IPS-18a (cell line): Measurements from ENCODE around the gene TTC28.

ENCODE experiments used
- H3K27ac ChIP-seq: one replicate; pipeline ENCODE4 v1.5.1; 2013; ENCODE audit warnings: low read length
- H3K27me3 ChIP-seq: one replicate; pipeline ENCODE4 v1.6.1; 2013; ENCODE audit warnings: mild to moderate bottlenecking, low read length; ENCODE audit not compliant: control insufficient read depth, insufficient read depth
- H3K36me3 ChIP-seq: one replicate; pipeline ENCODE4 v1.6.1; 2013; ENCODE audit warnings: low read depth, low read length; ENCODE audit not compliant: control insufficient read depth
- H3K4me1 ChIP-seq: one replicate; pipeline ENCODE4 v1.6.1; 2013; ENCODE audit warnings: low read depth, low read length; ENCODE audit not compliant: control insufficient read depth
- H3K4me3 ChIP-seq: one replicate; pipeline ENCODE4 v1.5.1; 2013; ENCODE audit warnings: low read length
- H3K9ac ChIP-seq: one replicate; pipeline ENCODE4 v1.6.1; 2013; ENCODE audit warnings: mild to moderate bottlenecking, low read length, moderate library complexity
- H3K9me3 ChIP-seq: one replicate; pipeline ENCODE4 v1.6.1; 2013; ENCODE audit warnings: low read depth, low read length; ENCODE audit not compliant: control insufficient read depth

Gene TTC28

DNA sequence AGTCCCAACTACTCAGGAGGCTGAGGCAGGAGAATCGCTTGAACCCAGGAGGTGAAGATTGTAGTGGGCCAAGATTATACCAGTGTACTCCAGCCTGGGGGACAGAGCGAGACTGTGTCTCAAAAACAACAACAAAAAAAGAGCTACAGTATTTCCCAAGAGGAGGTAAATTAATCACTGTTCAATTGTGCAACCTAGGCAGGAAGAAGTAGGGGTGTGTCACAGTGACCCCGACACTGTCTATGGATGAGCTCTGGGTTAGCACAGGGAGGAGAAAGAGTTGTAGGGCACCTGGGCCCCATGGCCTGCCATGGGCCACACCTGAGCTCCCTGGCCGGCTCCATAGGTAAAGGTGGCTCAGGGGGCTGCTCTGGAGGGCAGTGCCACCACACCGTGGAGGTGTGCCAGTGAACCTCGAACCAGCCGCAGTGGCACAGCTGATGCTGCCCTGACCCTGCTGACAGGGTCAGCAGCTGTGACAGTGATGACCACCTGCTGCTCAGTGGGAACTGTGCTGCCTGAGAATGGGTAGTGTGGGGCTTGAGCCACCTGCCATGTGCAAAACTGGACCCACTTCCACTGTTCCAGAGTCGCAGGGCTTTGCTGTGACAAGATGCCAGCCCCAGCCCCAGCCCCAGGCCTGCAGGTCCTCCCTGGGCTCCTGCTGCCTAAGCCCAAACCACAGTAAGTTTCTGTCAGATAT, 676.6 kb downstream of the TTC28 start:
- H3K4me3 ChIP-seq = no peak overlapping the region
- H3K27me3 ChIP-seq = no peaks in the 10 kb centered on the region
- H3K27ac ChIP-seq = no peak overlapping the region
- no peaks in the 10 kb centered on the region for H3K4me1 ChIP-seq
- no peak overlapping the region for H3K9ac ChIP-seq
- H3K9me3 ChIP-seq = no peaks in the 10 kb centered on the region
- H3K36me3 ChIP-seq = no peaks in the 10 kb centered on the region

- H3K36me3 ChIP-seq = no peaks in the 10 kb centered on the region
- no peak overlapping the region for H3K27ac ChIP-seq
- H3K9ac ChIP-seq = no peak overlapping the region
- H3K27me3 ChIP-seq = no peaks in the 10 kb centered on the region
- no peak overlapping the region for H3K4me3 ChIP-seq
- H3K9me3 ChIP-seq = no peaks in the 10 kb centered on the region
- H3K4me1 ChIP-seq = no peaks in the 10 kb centered on the region
Observed at GRCh38 chr22:28002181-28002700, 677.4 kb downstream of the TTC28 start.

GRCh38 chr22:28001171-28001835, 678.3 kb downstream of the TTC28 start:
- Histone ChIP-seq H3K27me3 (no peaks in the 10 kb centered on the region), H3K9ac (no peak overlapping the region), H3K4me3 (no peak overlapping the region), H3K27ac (no peak overlapping the region), H3K36me3 (no peaks in the 10 kb centered on the region), H3K9me3 (no peaks in the 10 kb centered on the region), H3K4me1 (no peaks in the 10 kb centered on the region)

DNA sequence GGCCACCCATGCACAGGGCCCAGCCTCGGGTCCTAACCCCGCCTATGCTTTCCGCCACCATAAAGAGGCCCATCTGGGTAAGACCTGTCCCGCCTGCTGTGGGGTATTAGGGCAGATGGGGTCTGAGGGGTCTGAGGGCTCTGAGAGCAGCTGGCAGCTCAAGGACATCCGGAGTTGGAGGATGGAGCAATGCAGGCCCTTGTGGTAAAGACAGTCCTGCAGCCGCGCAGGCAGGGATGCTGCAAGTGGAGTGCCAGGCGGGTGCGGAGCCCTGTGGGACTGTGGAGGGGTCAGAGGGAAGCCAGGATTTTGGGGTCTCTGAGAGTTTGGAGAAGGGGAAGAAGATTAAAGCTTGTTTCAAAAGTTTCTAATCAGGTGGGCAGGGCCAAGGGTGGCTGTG, 679.3 kb downstream of the TTC28 start:
- H3K4me3 ChIP-seq = no peak overlapping the region
- no peaks in the 10 kb centered on the region for H3K36me3 ChIP-seq
- H3K4me1 ChIP-seq = no peaks in the 10 kb centered on the region
- no peak overlapping the region for H3K9ac ChIP-seq
- no peaks in the 10 kb centered on the region for H3K9me3 ChIP-seq
- H3K27ac ChIP-seq = no peak overlapping the region
- H3K27me3 ChIP-seq = no peaks in the 10 kb centered on the region

- H3K9ac ChIP-seq = no peak overlapping the region
- H3K4me3 ChIP-seq = no peak overlapping the region
- H3K9me3 ChIP-seq = no peaks in the 10 kb centered on the region
- no peak overlapping the region for H3K27ac ChIP-seq
- H3K27me3 ChIP-seq = no peaks in the 10 kb centered on the region
- H3K4me1 ChIP-seq = no peaks in the 10 kb centered on the region
- H3K36me3 ChIP-seq = no peaks in the 10 kb centered on the region
Observed at GRCh38 chr22:27999876-28000275, 679.8 kb downstream of the TTC28 start.

GRCh38 chr22:27998511-27999410, 680.9 kb downstream of the TTC28 start:
- H3K9ac ChIP-seq = no peak overlapping the region
- no peaks in the 10 kb centered on the region for H3K27me3 ChIP-seq
- H3K27ac ChIP-seq = no peak overlapping the region
- no peak overlapping the region for H3K4me3 ChIP-seq
- H3K9me3 ChIP-seq = no peaks in the 10 kb centered on the region
- no peaks in the 10 kb centered on the region for H3K4me1 ChIP-seq
- no peaks in the 10 kb centered on the region for H3K36me3 ChIP-seq

DNA sequence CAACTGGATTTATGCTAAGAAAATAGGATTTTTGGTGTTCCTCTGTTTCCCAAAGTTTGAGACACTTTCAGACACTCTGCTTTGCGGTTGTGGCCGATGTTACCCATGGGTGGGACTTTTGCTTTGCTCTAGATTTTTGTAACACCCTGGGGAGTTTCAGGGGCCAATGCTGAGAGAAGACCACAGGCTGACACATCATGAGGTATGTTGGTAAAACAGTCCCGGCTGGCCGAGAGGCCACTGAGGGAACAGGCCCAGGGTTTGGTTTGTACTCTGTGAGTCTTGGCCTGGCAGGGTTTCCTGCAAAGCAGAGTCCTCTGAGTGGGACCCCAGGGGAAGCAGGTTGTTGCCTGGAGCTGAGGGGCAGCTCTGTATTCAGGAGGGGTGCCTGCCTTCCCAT, 682.1 kb downstream of the TTC28 start:
- Histone ChIP-seq H3K4me3 (no peak overlapping the region), H3K36me3 (no peaks in the 10 kb centered on the region), H3K9me3 (no peaks in the 10 kb centered on the region), H3K27ac (no peak overlapping the region), H3K4me1 (peaks cover 2% of the 10 kb centered on the region), H3K9ac (no peak overlapping the region), H3K27me3 (no peaks in the 10 kb centered on the region)

DNA sequence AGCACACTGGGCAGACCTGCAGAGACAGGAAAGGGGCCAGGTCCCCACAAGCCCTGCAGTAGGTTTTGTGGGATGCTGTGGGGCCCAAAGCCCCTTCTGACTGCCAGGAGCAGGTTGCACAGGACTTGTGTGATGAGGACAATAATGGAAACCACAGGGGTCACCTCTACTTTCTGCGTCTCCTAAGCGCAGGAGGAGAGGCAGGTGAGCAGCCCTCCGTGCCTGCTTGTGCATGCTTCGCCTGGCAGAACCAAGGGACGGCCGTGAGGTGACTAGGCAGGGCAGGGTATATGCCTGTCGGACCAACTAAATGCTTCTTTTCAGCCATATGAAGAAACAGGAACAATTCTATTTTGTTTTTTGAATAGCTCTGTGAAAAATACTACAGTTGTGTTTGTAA, 682.7 kb downstream of the TTC28 start:
- no peak overlapping the region for H3K27ac ChIP-seq
- H3K36me3 ChIP-seq = no peaks in the 10 kb centered on the region
- H3K4me3 ChIP-seq = no peak overlapping the region
- no peak overlapping the region for H3K9ac ChIP-seq
- H3K9me3 ChIP-seq = no peaks in the 10 kb centered on the region
- H3K4me1 ChIP-seq = peaks cover 4% of the 10 kb centered on the region
- H3K27me3 ChIP-seq = no peaks in the 10 kb centered on the region

- H3K36me3 ChIP-seq = no peaks in the 10 kb centered on the region
- no peak overlapping the region for H3K4me3 ChIP-seq
Observed at GRCh38 chr22:27996529-27996925, 683.1 kb downstream of the TTC28 start.

DNA sequence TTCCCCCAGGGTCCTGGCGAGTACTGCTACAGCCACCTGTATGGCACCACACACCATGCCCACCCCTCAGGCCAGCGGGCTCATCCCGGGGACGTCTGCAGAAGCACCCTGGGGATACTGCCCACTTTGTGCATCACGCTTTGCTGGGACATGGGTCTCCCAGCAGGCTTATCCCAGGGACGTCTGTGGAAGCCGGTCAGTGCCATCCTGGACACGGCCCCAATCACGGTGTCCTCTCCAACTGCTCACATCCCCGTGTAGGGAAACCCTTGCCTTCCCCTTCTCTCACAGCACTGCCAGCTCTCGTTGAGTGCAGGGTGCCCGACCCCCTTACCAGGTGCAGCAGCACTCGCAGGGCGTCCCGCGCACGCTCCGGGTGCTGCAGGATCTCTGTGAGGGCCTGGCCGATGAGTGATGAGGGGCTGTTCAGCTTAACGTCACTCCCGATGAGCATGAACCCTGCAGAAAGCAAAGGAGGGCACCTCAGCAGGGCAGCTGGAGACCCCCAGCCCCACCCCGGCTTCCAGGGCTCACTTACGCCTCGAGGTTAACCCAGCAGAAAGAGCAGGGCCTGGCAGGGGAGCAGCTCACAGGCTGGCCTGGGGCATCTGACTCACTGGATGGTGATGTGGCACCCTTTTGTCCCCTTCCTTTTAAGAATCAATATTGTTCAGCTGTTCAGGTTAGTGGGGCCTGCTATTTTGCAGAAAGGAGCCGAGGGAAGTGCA, 683.7 kb downstream of the TTC28 start:
- Histone ChIP-seq H3K36me3 (no peaks in the 10 kb centered on the region), H3K27me3 (no peaks in the 10 kb centered on the region), H3K4me3 (no peak overlapping the region), H3K9ac (no peak overlapping the region), H3K4me1 (peaks cover 4% of the 10 kb centered on the region), H3K9me3 (no peaks in the 10 kb centered on the region), H3K27ac (no peak overlapping the region)

More at GRCh38 chr22:27996529-27996925, 683.1 kb downstream of the TTC28 start:
- Histone ChIP-seq H3K9ac (no peak overlapping the region), H3K27ac (no peak overlapping the region), H3K9me3 (no peaks in the 10 kb centered on the region), H3K27me3 (no peaks in the 10 kb centered on the region), H3K4me1 (peaks cover 4% of the 10 kb centered on the region)
